HepG2 (cell line): Measurements from ENCODE around the gene CARS1. TPM values are rescaled to one million over a fixed set of nuclear protein-coding genes. Genes with fewer than 3 reads are reported as not detected.

Experiments
- ATAC-seq: fragments of 200-7000 bp; cut with Tn5 transposase; 3 replicates; pipeline ENCODE4 v1.9.1; 2020; ENCODE audit warnings: mild to moderate bottlenecking, moderate library complexity
- BruUV-seq: library from RNA; stranded (reverse); fragments of 400-500 nt; replicated peaks from 2 replicates; lab custom pipeline; 2021; lab: Mats Ljungman, UMichigan
- CTCF ChIA-PET: fragments of 300-600 bp; formaldehyde crosslinking; extraction: SDS; loops from one replicate; lab custom pipeline; 2021; ENCODE audit warnings: low total read pairs, inconsistent platforms, low intra/inter-chr PET ratio; lab: Yijun Ruan, JAX
- POLR2A ChIA-PET: fragments of 350-600 bp; sonication (Branson Sonifier 250); formaldehyde crosslinking; loops from one replicate; lab custom pipeline; 2020; ENCODE audit warnings: antibody characterized with exemption, inconsistent platforms; lab: Yijun Ruan, JAX
- DNase-seq: peaks from one replicate; pipeline ENCODE4 v3.0.0-alpha.2; 2015; ENCODE audit warnings: low spot score
- FAIRE-seq: peaks from 3 replicates; lab custom pipeline; 2011; peaks lifted over from hg19 to GRCh38; lab: Jason Lieb, UNC
- H2AFZ ChIP-seq: one replicate; pipeline ENCODE4 v1.6.1; 2011; ENCODE audit warnings: low read length, inconsistent platforms
- H3K27ac ChIP-seq: fragments of 300-600 bp; 3 replicates; pipeline ENCODE4 v1.8.0; 2011; ENCODE audit warnings: mixed run types, mild to moderate bottlenecking, mixed read lengths, low read length, inconsistent platforms; ENCODE audit not compliant: insufficient read depth; ENCODE audit errors: extremely low read length
- H3K27me3 ChIP-seq, 2 experiments: fragments of 200-600 bp in 1 of 2; 2 replicates in 1 of 2; 3 replicates in 1 of 2; pipeline versions ENCODE4 v1.6.0 to v1.8.0; 2011; ENCODE audit warnings: low read length in 2 of 2, mild to moderate bottlenecking in 2 of 2, moderate library complexity in 2 of 2, inconsistent platforms in 1 of 2; ENCODE audit not compliant: insufficient read depth in 2 of 2, control insufficient read depth in 1 of 2
- H3K36me3 ChIP-seq, 2 experiments: fragments of 200-600 bp in 1 of 2; replicated peaks in 1 of 2; 2 replicates in 1 of 2; 3 replicates in 1 of 2; pipeline versions ENCODE4 v1.5.1 to v1.8.0; 2011; ENCODE audit warnings: low read length in 2 of 2, inconsistent platforms in 1 of 2; ENCODE audit not compliant: insufficient read depth in 2 of 2, control insufficient read depth in 1 of 2
- H3K4me1 ChIP-seq: 2 replicates; pipeline ENCODE4 v1.5.1; 2012; ENCODE audit warnings: low read length, inconsistent platforms; ENCODE audit not compliant: insufficient read depth
- H3K4me2 ChIP-seq: 2 replicates; pipeline ENCODE4 v1.6.0; 2011; ENCODE audit warnings: low read depth, low read length, inconsistent platforms
- H3K4me3 ChIP-seq, 3 experiments: fragments of 200-600 bp in 1 of 3; sonication (generic), shearing (Covaris generic) in 1 of 3; replicated peaks in 1 of 3; 2 replicates each; pipeline ENCODE4 v1.5.1; 2011 to 2016; ENCODE audit warnings: low read length in 3 of 3, inconsistent platforms in 2 of 3, low read depth in 2 of 3, mild to moderate bottlenecking in 2 of 3, control low read depth in 1 of 3, mixed read lengths in 1 of 3; ENCODE audit not compliant: insufficient read depth in 1 of 3
- H3K79me2 ChIP-seq: one replicate; pipeline ENCODE4 v1.6.1; 2011; ENCODE audit warnings: low read length, inconsistent platforms; ENCODE audit not compliant: insufficient read depth
- H3K9ac ChIP-seq: 2 replicates; pipeline ENCODE4 v1.6.0; 2011; ENCODE audit warnings: mild to moderate bottlenecking, low read depth, low read length, inconsistent platforms; ENCODE audit not compliant: insufficient read depth
- H3K9me3 ChIP-seq: 2 replicates; pipeline ENCODE4 v1.5.1; 2012; ENCODE audit warnings: mild to moderate bottlenecking, low read length
- H4K20me1 ChIP-seq: 2 replicates; pipeline ENCODE4 v1.6.0; 2011; ENCODE audit warnings: inconsistent platforms, mild to moderate bottlenecking, low read length, moderate library complexity; ENCODE audit not compliant: insufficient read depth
- BRCA1 ChIP-seq: sonication (generic); formaldehyde crosslinking; IDR thresholded peaks from 2 replicates; pipeline ENCODE4 v1.4.0; 2020; ENCODE audit warnings: missing genetic modification reagents
- CENPT ChIP-seq: sonication (generic); formaldehyde crosslinking; IDR thresholded peaks from 2 replicates; pipeline ENCODE4 v1.8.0; 2022; ENCODE audit warnings: low read depth, mild to moderate bottlenecking, moderate library complexity, missing genetic modification reagents
- DDIT3 ChIP-seq: sonication (generic); formaldehyde crosslinking; IDR thresholded peaks from 2 replicates; pipeline ENCODE4 v1.4.0; 2020; ENCODE audit warnings: mild to moderate bottlenecking, missing genetic modification reagents
- KLF12 ChIP-seq: sonication (generic); formaldehyde crosslinking; IDR thresholded peaks from 2 replicates; pipeline ENCODE4 v1.4.0; 2020; ENCODE audit warnings: missing genetic modification reagents, borderline replicate concordance
- MLX ChIP-seq: IDR thresholded peaks from 2 replicates; pipeline ENCODE4 v1.6.1; 2016
- POLR2G ChIP-seq: fragments of 200-400 bp; formaldehyde crosslinking; IDR thresholded peaks from 2 replicates; pipeline ENCODE4 v1.6.1; 2018; ENCODE audit warnings: mild to moderate bottlenecking, low read depth, low read length, moderate library complexity
- SRF ChIP-seq: IDR thresholded peaks from 2 replicates; pipeline ENCODE4 v1.6.1; 2011; ENCODE audit warnings: mild to moderate bottlenecking, low read depth, low read length, moderate library complexity
- SRY ChIP-seq: sonication (generic); formaldehyde crosslinking; IDR thresholded peaks from 2 replicates; pipeline ENCODE4 v1.8.0; 2022; ENCODE audit warnings: mild to moderate bottlenecking, missing genetic modification reagents
- ZBTB37 ChIP-seq: sonication (generic); formaldehyde crosslinking; IDR thresholded peaks from 2 replicates; pipeline ENCODE4 v1.4.0; 2020; ENCODE audit warnings: mild to moderate bottlenecking, missing genetic modification reagents
- ZNF275 ChIP-seq: sonication (generic); formaldehyde crosslinking; IDR thresholded peaks from 2 replicates; pipeline ENCODE4 v1.8.0; 2022; ENCODE audit warnings: missing genetic modification reagents, mild to moderate bottlenecking, inconsistent platforms, borderline replicate concordance
- WGBS: methylation state at CpG from one replicate; pipeline ENCODE4 v1.1.6; 2017; ENCODE audit warnings: low lambda C conversion rate; 5-methylcytosine and 5-hydroxymethylcytosine counted together
- in situ Hi-C: cut with HindIII; loops from 2 replicates; pipeline ENCODE4 v1.10.0; 2017; ENCODE audit warnings: low pct_unique_long_range_greater_than_20kb; ENCODE audit not compliant: extremely low pct_ligation_motif_present
- intact Hi-C: fragments of 100-400 bp; cut with micrococcal nuclease; formaldehyde crosslinking; loops from one replicate; pipeline ENCODE4 v1.10.0; 2022; ENCODE audit not compliant: unreplicated experiment
- polyA plus RNA-seq, 8 experiments: library from polyadenylated mRNA; depleted of rRNA in 3 of 8; stranded (reverse) in 7 of 8; unstranded in 1 of 8; fragments of >200 nt; fragmentation: Illumina TruSeq in 4 of 8; extraction: Trizol in 4 of 8; gene quantifications; 2 replicates each; pipeline versions ENCODE4 v1.2.1 to v1.2.3, GENCODE V29; 2011 to 2016; ENCODE audit warnings: low read depth in 4 of 8, missing spikeins in 1 of 8, mixed read lengths in 1 of 8; ENCODE audit not compliant: insufficient read depth in 1 of 8
- total RNA-seq, 5 experiments: library from RNA; depleted of rRNA; stranded (reverse); fragments of >200 nt; fragmentation: Illumina TruSeq; extraction: Trizol; gene quantifications; 2 replicates each; pipeline ENCODE4 v1.2.3, GENCODE V29; 2016; ENCODE audit warnings: low read depth in 1 of 5

CARS1 gene
- total and polyA plus RNA-seq, 2 of the 13 experiments (the other 11 are each of a cell fraction or from before 2014, with no cell fraction given) = 33.8 to 47.0 TPM

- no peak for DNase-seq
- Histone ChIP-seq H3K27ac (no peak overlapping the region), H3K36me3 (peaks cover 5 to 32% of the 10 kb centered on the region in 2 experiments; a peak in 4 of 5 replicates), H2AFZ (no peak overlapping the region), H3K9me3 (no peaks in the 10 kb centered on the region), H3K9ac (no peak overlapping the region), H4K20me1 (peaks cover 48% of the 10 kb centered on the region), H3K4me3 (no peak overlapping the region), H3K27me3 (no peaks in the 10 kb centered on the region; a peak in 1 of 5 replicates), H3K79me2 (peaks cover 73% of the 10 kb centered on the region), H3K4me2 (no peak overlapping the region), H3K4me1 (peaks cover 18% of the 10 kb centered on the region)
- POLR2A ChIA-PET = no interaction called here
- no peak for ATAC-seq
- FAIRE-seq = no peak
- CTCF ChIA-PET = no interaction called here
- WGBS = 98% methylated on average over 12 of the region's 13 CpGs
- BruUV-seq = no TSS peak
- TF ChIP-seq DDIT3 (CRISPR knock-in tag) = no peak
- no peak for TF ChIP-seq POLR2G
- no peak for TF ChIP-seq SRY (CRISPR knock-in tag)
- TF ChIP-seq ZBTB37 (CRISPR knock-in tag) = no peak
- no peak for TF ChIP-seq ZNF275
- no peak for TF ChIP-seq CENPT (CRISPR knock-in tag)
- no peak for TF ChIP-seq MLX
- no peak for TF ChIP-seq SRF
- TF ChIP-seq BRCA1 (CRISPR knock-in tag) = no peak
- TF ChIP-seq KLF12 = no peak
- in situ Hi-C loops = no loop called here
- intact Hi-C loops = no loop called here
Observed at GRCh38 chr11:3051196-3052108, 5.8 kb downstream of the CARS1 start.
